NT2/D1 (cell line): ENCODE measurements around the gene SUSD1.

Experiments
- DNase-seq: peaks from one replicate; pipeline ENCODE4 v3.0.0-alpha.2; 2011; ENCODE audit warnings: low read depth, low spot score
- H3K27me3 ChIP-seq: 2 replicates; pipeline ENCODE4 v1.6.0; 2011; ENCODE audit warnings: mild to moderate bottlenecking; ENCODE audit not compliant: insufficient read length, insufficient read depth
- H3K36me3 ChIP-seq: 2 replicates; pipeline ENCODE4 v1.6.1; 2011; ENCODE audit warnings: mild to moderate bottlenecking, low read length, mixed read lengths; ENCODE audit not compliant: insufficient read depth, insufficient read length
- H3K4me1 ChIP-seq: 2 replicates; pipeline ENCODE4 v1.5.1; 2011; ENCODE audit not compliant: insufficient read depth, insufficient read length
- H3K4me3 ChIP-seq: 2 replicates; pipeline ENCODE4 v1.5.1; 2011; ENCODE audit warnings: low read depth; ENCODE audit not compliant: insufficient read length
- H3K9ac ChIP-seq: 2 replicates; pipeline ENCODE4 v1.6.0; 2011; ENCODE audit warnings: low read depth; ENCODE audit not compliant: insufficient read length
- H3K9me3 ChIP-seq: 2 replicates; pipeline ENCODE4 v1.5.1; 2011; ENCODE audit warnings: mild to moderate bottlenecking, low read length; ENCODE audit not compliant: insufficient read depth
- SUZ12 ChIP-seq: IDR thresholded peaks from 2 replicates; pipeline ENCODE4 v1.6.1; 2011; ENCODE audit not compliant: insufficient read length, insufficient read depth; ENCODE audit errors: extremely low read depth
- YY1 ChIP-seq: IDR thresholded peaks from 2 replicates; pipeline ENCODE4 v1.6.1; 2011; ENCODE audit not compliant: insufficient read length, insufficient read depth
- ZNF274 ChIP-seq: IDR thresholded peaks from 2 replicates; pipeline ENCODE4 v1.6.1; 2011; ENCODE audit warnings: mild to moderate bottlenecking, low read depth, low read length

Gene SUSD1

GRCh38 chr9:112035166-112035826 is 139.8 kb downstream of the SUSD1 start:
- no peak for TF ChIP-seq SUZ12
- TF ChIP-seq ZNF274: no peak
- TF ChIP-seq YY1: no peak
- Histone ChIP-seq H3K36me3 (peaks cover 10% of the 10 kb centered on the region), H3K4me1 (no peaks in the 10 kb centered on the region), H3K9ac (no peak overlapping the region), H3K9me3 (no peaks in the 10 kb centered on the region), H3K27me3 (no peaks in the 10 kb centered on the region), H3K4me3 (no peak overlapping the region)
- no peak for DNase-seq

GRCh38 chr9:112034216-112034611 is 140.9 kb downstream of the SUSD1 start:
- no peak for DNase-seq
- no peaks in the 10 kb centered on the region for H3K27me3 ChIP-seq
- H3K9me3 ChIP-seq: no peaks in the 10 kb centered on the region
- H3K4me1 ChIP-seq: no peaks in the 10 kb centered on the region
- H3K4me3 ChIP-seq: no peak overlapping the region
- H3K9ac ChIP-seq: no peak overlapping the region
- no peak for TF ChIP-seq ZNF274
- TF ChIP-seq YY1: no peak
- no peak for TF ChIP-seq SUZ12
- H3K36me3 ChIP-seq: peaks cover 4% of the 10 kb centered on the region

- TF ChIP-seq YY1 (no peak), SUZ12 (no peak), ZNF274 (no peak)
- Histone ChIP-seq H3K9ac (no peak overlapping the region), H3K27me3 (no peaks in the 10 kb centered on the region), H3K36me3 (peaks cover 4% of the 10 kb centered on the region), H3K4me3 (no peak overlapping the region), H3K9me3 (no peaks in the 10 kb centered on the region), H3K4me1 (no peaks in the 10 kb centered on the region)
- no peak for DNase-seq
Observed at GRCh38 chr9:112033237-112034215, 141.6 kb downstream of the SUSD1 start.

DNA sequence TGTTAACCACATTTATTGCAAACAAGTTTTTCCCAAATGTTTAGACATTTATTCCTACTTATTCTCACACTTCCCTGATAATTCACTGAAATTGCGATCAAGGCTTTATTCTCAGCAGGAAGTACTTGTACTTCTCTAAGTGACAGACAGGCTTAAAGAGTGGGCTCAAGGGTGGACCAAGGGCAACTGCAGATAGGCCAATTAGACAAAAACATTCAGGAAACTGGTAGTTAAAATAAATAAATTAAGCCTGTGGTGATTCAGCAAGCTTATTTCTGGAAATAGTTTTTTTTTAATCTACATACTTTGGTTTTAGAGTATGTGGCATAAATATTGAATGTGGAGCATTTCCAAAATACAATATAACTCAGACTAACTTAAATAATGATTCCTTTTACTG is 142.4 kb downstream of the SUSD1 start:
- Histone ChIP-seq H3K27me3 (no peaks in the 10 kb centered on the region), H3K9ac (no peak overlapping the region), H3K4me3 (no peak overlapping the region), H3K4me1 (no peaks in the 10 kb centered on the region), H3K9me3 (no peaks in the 10 kb centered on the region), H3K36me3 (peaks cover 4% of the 10 kb centered on the region)
- TF ChIP-seq YY1 (no peak), SUZ12 (no peak), ZNF274 (no peak)
- no peak for DNase-seq

DNA sequence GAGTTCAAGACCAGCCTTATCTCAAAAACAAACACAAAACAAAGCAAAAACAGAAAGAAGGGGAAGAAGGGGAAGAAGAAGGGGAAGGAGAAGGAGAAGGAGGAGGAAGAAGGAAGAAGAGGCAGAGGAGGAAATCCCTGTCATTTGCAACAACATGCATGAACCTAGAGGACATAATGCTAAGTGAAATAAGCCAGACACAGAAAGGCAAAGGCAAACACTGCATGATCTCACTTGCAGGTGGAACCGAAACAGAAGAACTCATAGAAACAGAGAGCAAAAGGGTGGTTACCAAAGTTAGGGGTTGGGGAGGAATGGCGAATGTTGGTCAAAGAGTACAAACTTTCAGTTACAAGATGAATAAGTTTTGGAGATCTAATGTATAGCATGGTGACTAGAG is 143.1 kb downstream of the SUSD1 start:
- DNase-seq: no peak
- H3K27me3 ChIP-seq: no peaks in the 10 kb centered on the region
- no peaks in the 10 kb centered on the region for H3K4me1 ChIP-seq
- peaks cover 4% of the 10 kb centered on the region for H3K36me3 ChIP-seq
- TF ChIP-seq SUZ12 (no peak), ZNF274 (no peak), YY1 (no peak)
- no peak overlapping the region for H3K9ac ChIP-seq
- no peaks in the 10 kb centered on the region for H3K9me3 ChIP-seq
- no peak overlapping the region for H3K4me3 ChIP-seq

GRCh38 chr9:112031400-112031799 is 143.7 kb downstream of the SUSD1 start:
- Histone ChIP-seq H3K9ac (no peak overlapping the region), H3K9me3 (no peaks in the 10 kb centered on the region), H3K36me3 (peaks cover 4% of the 10 kb centered on the region), H3K4me1 (no peaks in the 10 kb centered on the region), H3K27me3 (no peaks in the 10 kb centered on the region), H3K4me3 (no peak overlapping the region)
- TF ChIP-seq SUZ12 (no peak), YY1 (no peak), ZNF274 (no peak)
- DNase-seq: no peak

DNA sequence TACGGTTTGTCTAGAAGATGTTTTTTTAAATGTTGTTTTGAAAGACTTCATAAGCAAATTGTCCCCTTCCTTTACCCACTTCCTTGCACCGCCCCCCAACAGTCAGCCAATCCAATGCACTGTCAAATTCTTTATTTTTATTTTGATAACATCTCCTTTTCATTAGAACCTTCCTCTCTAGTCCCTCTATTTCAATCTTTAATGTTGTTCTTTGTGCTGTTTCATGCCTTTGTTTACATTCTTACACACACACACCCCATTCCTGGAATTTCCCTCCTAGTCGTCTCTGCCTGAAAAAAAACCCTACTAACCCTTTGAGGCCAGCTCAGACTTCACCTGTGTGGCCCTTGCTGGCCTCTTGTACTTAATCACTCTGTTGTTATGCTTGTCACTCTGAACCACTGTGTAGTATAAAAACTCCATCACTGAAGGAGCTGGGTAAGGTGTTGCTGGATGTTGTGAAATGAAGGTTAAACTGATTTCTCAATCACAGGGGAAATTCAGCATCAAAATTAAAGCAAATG is 145.1 kb downstream of the SUSD1 start:
- H3K4me1 ChIP-seq: no peaks in the 10 kb centered on the region
- TF ChIP-seq SUZ12 (no peak), YY1 (no peak), ZNF274 (no peak)
- no peaks in the 10 kb centered on the region for H3K27me3 ChIP-seq
- DNase-seq: peak; percentile 30
- peaks cover 4% of the 10 kb centered on the region for H3K36me3 ChIP-seq
- H3K9me3 ChIP-seq: no peaks in the 10 kb centered on the region
- H3K4me3 ChIP-seq: no peak overlapping the region
- H3K9ac ChIP-seq: no peak overlapping the region
